Measurements from ENCODE around the gene TUSC2.

- TF ChIP-seq CTCF (conservative IDR thresholded peaks at IDR 0.05; ENCODE audit: low read depth in 2 of 2) (peak; percentile 42 to 69), EZH2phosphoT487 (IDR thresholded peaks at IDR 0.05; ENCODE audit: unreplicated experiment) (no peak), ETS1 (IDR thresholded peaks at IDR 0.05) (no peak), EZH2 (IDR thresholded peaks at IDR 0.05; ENCODE audit: low read depth, unreplicated experiment) (no peak), CREB1 (CRISPR knock-in tag; IDR thresholded peaks at IDR 0.05; ENCODE audit: low read depth) (no peak), POLR2AphosphoS5 (IDR thresholded peaks at IDR 0.05; ENCODE audit: low read depth) (no peak), JUNB (IDR thresholded peaks at IDR 0.05; ENCODE audit: unreplicated experiment) (no peak), ZNF331 (CRISPR knock-in tag; IDR thresholded peaks at IDR 0.05; ENCODE audit: low read depth) (no peak), STAT1 (IDR thresholded peaks at IDR 0.05; ENCODE audit: unreplicated experiment) (no peak), REST (IDR thresholded peaks at IDR 0.05; ENCODE audit: unreplicated experiment) (no peak)
Measured at GRCh38 chr3:50342813-50343633, 15.0 kb upstream of the TUSC2 start.

Measured in GM23338 (cell line).